Measurements from ENCODE around the gene FAM111B. TPM values are rescaled to one million over a fixed set of nuclear protein-coding genes. Genes with fewer than 3 reads are reported as not detected.
"Not testable (repeated sequence)": the region's sequence is repeated elsewhere in the genome, so short reads cannot be mapped to it uniquely, and the experiment has no call there.

The FAM111B gene
- total RNA-seq, 1 donor from 2014 or later = 1.7 TPM

DNA sequence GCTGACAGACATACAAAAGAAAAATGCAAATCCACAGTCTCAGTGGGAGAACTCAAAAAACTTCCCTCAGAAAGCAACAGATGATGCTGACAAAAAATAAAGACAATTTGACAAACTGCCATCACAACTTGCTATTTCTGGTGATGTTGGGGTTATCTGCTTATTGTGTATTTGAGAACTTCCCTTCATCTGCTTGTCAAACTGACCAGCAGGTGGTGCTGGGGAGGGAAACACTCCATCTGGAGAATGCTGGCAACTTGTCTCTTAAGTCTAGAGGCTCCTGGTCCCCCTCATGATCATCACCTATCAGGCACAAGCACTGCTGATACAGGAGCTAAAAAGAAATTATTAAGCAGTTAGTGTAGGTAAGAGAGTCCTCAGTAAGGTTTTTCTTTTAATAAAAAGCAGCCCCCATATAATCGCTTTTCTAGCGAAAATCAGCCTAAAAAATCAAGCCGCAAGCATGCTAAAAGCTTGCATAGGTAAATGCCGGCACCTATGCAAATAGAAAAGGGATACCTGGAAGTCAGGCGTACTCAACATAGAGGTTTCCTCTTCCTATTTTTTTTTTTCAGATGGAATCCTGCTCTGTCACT, 9.8 kb upstream of the FAM111B start:
- DNase-seq (ENCODE audit: low read depth) = peak; percentile 73

DNA sequence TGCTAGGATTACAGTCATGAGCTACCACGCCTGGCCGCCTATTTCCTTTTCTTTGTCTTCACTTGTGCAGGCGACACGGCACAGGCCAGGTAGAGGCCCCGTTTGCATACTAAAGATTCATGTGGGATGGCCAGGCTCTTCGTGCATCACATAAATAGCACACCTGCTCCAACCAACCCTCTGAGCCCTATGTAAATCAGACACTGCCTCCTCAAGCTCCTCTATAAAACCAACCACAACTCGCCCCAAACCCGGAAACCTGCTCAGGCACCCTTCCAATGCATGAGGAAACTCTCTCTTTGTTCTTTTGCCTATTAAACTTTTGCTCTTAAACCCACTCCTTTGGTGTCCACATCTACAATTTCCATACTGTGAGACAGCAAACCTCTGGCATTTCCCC, 9.1 kb upstream of the FAM111B start:
- not testable (repeated sequence) for DNase-seq (ENCODE audit: low read depth)

DNA sequence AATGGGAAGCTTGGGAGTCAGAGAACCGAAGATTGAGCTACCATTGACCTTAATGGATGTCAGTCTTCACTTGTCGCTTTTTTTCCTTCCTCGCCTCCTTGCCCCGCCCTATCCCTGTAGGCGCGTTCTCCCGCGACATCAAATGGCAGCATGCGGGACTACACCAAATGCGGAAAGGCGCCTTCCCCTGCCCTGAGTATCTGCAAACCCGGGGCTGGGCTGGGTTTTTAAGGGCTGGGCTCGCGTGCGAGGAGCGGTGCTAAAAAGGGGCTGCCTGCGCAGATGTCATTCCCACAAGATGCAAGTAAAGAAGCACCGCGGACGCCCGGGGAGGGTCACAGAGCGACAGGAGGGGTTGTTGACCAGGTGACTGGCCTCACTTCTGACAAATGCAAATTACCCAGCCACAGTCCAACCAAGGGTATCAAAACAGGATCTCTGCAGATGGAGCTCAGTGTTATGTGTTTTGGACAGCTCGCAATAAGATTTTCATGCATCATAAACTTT, 4.7 kb upstream of the FAM111B start:
- DNase-seq (ENCODE audit: low read depth) = peak; percentile 49

DNA sequence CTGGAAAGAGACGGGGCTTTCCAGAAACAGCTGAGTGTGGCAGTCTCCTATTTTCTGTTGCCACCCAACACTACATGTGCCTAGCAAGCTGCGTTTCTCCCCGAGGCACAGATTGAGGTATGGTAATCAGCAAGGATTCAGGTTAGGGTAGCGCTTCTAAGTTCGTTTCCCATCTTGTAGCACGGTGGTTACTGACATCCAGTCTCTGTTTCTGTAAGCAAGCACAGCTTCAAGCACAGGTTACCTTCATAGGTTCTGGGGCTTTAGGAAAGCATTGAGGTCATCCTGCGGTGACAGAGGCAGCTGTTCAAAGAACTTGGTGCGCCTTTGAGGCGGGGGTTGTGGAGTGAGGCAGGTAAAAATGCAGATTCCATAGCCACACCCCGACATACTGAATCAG, 684 bp downstream of the FAM111B start:
- DNase-seq (ENCODE audit: low read depth) = not testable (repeated sequence)

DNA sequence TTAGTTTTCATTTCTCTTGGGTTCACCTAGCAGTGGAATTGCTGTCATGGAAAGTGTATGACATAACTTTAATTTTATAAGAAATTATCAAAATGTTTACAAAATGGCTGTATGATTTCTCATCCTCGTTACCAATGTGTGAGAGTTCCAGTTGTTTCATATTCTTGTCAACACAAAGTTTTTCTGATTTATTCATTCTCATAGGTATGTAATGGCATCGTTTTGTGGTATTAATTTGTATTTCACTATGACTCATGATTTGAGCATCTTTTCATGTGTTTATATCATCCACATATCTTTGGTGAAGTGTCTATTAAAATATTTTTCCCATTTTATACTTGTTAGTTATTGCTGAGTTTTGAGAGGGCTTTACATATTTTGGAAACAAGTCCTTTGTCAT, 5.5 kb downstream of the FAM111B start:
- no peak for DNase-seq (ENCODE audit: low read depth)

DNA sequence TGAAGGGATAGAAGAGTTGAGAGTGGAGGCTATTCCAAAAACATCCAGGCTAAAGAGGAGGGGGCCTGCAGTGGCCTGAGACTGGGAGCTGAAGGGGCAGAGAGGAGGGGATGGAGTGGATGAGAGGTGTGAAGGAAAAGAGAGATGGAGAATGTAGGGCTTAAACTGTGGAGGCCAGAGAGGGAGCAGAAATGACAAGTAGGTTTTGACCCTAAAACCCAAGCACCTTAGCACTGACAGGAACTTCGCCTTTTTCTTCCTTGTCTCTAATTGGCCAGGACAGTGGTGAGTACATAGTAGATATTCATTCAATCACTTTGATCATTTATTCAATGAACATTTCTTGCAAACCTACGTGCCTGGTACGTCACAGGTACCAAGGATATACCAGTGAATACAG, 7.3 kb downstream of the FAM111B start:
- DNase-seq (ENCODE audit: low read depth) = no peak

DNA sequence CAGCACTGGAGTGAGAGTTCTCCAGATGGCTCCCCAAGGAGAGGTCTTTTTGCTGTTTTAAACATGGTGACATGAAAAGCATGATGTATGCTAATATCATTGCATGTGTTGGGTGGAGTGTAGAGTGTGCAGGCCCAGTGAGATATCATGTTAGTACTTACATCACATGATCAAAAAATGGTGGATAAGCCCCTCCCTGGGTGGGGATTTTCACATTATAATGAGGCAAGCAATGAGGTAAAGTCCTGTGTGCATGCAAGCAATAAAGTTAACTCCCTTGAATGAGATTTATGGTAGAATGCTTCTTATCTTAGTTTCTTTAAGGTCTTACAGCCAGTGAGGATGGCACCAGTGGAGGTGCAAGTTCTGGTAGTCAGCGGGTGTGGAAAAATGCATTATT, 8.5 kb downstream of the FAM111B start:
- DNase-seq (ENCODE audit: low read depth) = no peak

DNA sequence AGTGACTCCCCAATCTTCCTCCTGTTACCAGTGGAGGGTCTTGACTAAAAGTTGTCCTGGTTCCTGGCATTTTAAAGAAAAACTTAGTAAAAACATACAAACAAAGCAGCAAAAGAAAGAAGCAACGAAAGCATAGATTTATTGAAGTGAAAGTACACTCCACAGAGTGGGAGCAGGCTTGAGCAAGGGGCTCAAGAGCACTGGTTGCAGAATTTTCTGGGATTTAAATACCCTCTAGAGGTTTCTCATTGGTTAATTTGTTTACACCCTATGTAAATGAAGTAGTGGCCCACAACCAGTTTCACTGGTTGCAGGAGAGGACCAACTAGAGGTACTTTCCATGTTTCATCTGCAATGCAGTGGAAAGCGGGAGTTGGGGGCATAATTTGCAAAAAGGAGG, 10.7 kb downstream of the FAM111B start:
- DNase-seq (ENCODE audit: low read depth) = no peak

DNA sequence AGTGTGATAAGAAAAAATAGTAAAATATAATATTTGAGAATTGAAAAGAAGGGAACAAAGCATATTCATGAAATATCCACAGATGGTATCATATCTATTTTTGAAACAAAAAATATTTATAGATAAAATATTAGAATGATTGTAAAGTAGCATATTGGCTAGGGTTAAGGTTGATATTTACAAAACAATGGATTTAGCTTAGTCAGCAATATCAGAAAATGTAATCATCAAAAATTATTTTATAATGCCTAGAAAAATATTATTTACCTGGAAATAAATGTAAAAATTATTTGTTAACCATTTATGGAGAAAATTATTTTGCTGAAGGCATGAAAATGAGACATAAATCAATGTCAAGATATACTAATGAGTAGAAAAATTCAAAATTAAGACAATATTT, 12.8 kb downstream of the FAM111B start:
- DNase-seq (ENCODE audit: low read depth) = no peak

DNA sequence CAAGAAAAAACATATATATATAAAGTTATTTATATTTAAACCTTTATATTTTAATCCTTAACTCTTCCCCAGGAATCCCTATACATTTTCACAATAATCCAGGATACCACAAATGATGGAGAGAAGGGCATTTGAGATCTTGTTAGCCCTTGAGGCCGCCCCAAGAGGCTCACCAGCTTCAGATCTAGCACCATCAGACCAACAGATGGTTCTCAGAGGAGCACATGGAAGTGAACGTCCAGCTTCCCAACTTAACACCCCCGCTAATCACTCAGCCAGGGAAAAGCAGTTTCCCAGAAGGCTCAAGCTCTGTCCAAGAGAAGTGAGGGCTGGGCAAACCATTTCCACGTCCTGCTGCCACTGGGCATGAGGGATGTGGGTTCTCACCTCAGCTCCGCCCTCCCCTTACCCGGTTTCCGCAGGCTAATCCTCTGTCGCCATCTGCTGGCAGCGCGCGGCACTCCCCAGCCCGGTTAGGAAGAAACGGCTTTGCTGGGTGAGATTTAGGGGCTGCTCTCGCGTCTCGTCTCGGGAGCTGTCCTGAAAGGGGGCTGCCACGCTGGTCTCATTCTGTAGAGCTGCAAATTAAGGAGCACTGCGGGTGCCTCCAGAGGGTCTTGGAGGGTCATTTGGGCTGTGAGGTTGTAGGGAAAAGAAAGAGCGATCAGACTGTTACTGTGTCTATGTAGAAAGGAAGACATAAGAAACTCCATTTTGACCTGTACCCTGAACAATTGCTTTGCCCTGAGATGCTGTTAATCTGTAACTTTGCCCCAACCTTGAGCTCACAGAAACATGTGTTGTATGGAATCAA, 28.8 kb downstream of the FAM111B start:
- DNase-seq (ENCODE audit: low read depth) = peak; percentile 82

DNA sequence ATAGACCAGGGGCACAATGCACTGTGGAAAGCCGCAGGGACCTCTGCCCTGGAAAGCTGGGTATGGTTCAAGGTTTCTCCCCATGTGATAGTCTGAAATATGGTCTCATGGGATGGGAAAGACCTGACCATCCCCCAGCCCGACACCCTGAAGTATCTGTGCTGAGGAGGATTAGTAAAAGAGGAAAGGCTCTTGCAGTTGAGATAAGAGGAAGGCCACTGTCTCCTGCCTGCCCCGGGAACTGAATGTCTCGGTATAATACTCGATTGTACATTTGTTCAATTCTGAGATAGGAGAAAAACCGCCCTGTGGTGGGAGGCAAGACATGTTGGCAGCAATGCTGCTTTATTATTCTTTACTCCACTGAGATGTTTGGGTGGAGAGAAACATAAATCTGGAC, 29.5 kb downstream of the FAM111B start:
- DNase-seq (ENCODE audit: low read depth) = not testable (repeated sequence)

DNA sequence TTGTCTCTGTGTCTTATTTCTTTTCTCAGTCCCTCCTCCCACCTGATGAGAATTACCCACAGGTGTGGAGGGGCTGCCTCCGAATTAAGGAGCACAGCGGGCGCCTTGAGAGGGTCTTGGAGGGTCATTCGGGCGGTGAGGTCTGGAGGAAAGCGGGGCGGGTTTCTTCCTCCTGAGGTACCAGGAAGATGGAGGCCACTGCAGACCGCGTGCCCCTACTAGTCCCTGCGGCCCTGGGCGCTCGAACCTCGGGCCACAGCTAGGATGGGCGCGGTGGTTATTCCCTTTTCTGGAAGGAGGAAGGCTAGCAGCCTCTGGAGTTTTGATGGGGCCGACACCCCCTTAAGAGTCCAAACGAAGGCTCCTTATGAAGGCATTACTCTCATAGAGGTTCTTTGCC, 30.2 kb downstream of the FAM111B start:
- no peak for DNase-seq (ENCODE audit: low read depth)

DNA sequence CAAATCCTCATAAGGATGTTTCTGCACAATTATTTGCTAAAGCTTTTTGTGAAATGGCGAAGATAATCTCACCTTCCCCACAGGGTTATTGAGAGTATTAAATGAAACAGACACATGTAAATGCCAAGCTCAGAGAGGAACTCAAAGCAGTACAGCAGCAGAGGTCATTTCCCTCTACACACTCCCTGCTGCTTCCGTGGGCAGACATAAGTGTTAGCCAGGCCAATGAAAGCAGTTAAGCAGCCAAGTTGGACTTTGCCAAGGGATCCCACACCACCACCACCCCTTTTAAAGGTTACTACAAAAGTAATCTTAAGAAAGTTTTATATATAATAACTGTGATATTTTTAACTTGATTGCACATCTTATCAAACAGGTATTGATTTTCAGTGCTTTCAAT, 31.6 kb downstream of the FAM111B start:
- DNase-seq (ENCODE audit: low read depth) = no peak

DNA sequence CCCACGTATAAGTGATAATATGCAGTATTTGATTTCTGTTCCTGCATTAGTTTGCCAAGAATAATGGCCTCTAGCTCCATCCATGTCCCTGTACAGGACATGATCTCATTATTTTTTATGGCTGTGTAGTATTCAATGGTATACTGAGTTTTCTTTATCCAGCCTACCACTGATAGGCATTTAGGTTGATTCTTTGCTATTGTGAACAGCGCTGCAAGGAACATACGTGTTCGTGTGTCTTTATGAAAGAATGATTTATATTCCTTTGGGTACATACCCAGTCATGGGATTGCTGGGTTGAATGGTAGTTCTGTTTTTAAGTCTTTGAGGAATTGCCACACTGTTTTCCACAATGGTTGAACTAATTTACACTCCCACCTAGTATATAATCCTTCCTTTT, 34.2 kb downstream of the FAM111B start:
- DNase-seq (ENCODE audit: low read depth) = no peak

DNA sequence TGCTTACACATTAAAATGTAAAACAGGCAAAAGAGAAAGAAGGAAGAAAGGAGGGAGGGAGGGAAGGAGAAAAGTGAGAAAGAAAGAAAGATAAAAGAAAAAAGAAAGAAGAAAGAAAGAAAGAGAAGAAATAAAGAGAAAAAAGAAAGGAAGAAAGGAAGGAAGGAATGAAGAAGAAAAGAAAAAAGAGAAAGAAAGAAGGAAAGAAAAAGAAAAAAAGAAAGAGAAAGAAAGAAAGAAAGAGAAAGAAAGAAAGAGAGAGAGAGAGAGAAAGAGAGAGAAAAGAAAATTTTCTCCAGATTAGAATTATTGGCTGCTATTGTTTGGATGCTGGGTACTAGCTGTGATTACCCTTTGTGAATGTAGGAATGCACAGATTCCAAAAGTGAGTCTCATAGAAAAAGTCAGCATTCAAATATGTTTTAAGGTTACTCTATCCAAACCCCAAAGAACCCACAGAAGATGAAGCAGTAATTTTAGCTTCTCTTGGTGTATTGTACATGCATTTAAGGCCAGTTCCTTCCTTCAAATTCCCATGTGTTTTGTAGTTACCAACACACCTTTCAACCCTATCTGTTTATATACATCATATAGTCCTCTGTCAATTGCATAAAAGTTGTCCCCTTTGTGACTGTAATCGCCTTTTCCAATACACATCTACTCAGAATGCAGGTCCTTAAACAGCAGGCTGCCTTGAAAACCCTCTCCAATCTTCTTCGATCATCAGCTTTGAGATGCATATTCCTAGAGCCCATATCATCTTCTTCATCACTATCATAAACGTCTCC, 34.8 kb downstream of the FAM111B start:
- peak; percentile 3 for DNase-seq (ENCODE audit: low read depth)

DNA sequence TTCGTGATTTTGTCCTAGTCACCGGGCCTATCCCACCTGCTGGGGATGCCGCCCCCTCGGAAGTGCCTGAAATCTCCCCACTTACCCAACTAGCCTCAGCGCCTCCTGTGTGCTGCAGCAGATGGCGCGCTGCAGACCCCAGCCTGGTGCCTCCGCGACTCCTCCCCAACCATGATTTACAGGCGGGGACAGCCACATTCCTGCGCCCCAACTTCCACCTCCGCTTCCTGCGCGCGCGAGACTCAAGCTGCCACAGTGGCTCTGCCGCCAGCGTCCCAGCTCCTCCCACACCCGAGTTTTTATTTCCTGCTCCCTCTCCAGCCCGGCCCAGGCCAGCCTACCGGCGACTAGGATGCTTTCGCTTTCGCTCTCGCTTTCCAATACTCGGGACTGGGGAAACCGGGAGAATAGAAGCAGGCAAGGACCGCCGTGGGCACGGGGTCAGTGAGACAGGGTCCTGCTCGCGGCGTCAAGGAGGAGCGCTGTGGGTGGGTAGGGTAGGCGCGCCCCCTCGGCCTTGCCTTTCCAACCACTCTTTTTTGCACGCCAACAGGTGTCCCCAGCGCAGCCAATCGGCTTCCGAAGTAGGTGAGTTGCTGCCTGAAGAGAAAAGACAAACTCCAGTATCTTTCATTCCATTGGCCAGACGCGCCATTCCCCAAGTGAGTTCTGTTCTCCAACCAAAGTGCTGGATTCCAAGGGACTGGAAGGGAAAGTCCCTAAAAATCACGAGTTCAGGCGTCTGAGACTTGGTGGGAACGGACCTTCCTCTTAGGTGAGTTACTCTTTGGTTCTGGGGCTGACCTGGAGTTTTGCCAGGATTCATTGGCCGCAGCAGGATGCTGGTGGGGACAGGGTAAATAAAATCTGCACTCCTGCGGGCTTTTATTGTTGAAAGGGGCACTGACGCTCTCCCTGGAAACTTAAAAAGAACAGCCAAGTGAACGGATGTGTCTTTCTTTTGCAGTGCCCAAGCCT, 35.8 kb downstream of the FAM111B start, which contains the start of gene FAM111A:
Gene FAM111A, plus strand, starts transcription at position 327 of the 978 bp plus-strand sequence. CDS start 6,017 bp downstream, outside the sequence.
- DNase-seq (ENCODE audit: low read depth) = peak; percentile 86

DNA sequence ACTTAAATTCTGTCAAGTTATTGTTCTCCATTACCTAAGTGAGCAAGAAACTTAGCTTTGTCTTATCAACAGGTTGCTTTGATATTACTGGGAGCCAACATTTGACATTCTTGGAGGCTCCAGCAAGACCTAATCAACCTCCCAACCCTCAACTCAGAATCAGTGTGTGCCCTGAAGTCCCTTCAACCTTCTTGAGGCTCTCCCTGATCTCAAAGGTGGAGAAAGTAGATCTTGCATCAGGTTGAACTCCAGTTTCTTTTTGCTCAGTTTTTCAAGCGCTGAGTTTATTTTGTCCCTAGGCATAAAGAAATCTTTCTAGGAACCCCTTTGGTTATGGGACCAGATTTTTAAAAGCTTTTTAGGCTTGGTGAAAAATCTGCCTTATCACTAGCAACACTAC, 37.1 kb downstream of the FAM111B start:
- DNase-seq (ENCODE audit: low read depth) = no peak

DNA sequence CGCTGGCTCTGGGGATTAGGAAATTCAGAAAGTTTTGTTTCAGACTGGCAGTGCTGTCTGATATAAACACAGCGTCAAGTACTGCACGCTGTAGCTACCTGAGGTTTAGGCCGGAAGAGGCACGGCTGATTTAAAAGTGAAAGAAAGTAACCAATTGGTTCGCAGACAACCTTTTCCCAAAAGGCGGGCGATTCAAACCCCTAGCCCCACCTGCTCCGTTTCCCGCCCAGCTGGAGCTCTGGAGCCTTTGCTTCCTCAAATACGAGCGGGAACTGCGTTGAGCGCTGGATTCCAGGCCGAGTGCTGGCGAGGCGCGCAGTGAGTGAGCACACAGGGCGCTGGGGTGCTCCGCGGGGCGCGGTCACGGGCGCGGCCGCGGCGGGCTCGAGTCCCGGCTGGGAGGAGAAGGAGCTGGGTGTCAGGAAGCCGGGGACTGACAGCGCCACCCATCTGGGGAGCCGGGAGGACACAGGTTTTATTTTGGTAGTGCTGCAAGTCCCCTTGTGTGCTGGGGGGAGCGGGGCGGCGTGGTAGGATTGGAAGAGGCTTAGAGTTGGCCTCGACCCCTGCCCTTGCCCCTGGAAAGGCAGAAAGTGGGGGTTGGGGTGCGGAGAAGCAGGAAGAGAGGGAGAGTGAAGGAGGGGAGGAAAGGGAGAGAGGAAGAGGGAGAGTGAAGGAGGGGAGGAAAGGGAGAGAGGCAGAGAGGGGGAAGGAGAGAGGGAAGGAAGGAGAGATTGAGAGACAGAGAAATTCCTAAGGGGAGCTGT, 37.7 kb downstream of the FAM111B start:
- DNase-seq (ENCODE audit: low read depth) = peak; percentile 87

DNA sequence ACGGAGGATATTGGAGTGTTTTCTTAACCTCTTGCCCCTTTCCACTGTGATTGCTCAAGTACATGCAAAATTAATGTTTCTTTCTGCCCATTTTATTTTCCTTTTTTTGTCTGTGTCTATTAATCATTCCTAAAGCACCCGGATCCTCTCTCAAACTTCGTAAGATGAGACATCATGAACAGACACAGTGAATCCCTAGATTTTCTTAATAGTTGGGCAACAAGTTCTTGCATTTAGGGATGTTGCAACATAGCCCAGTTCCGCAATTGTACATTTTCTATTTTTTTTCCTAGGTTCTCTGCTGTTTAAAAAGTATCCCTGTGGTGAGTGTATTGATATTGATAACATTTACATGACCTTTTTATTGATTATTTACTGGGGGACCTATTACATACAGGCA, 38.5 kb downstream of the FAM111B start:
- peak; percentile 10 for DNase-seq (ENCODE audit: low read depth)

DNA sequence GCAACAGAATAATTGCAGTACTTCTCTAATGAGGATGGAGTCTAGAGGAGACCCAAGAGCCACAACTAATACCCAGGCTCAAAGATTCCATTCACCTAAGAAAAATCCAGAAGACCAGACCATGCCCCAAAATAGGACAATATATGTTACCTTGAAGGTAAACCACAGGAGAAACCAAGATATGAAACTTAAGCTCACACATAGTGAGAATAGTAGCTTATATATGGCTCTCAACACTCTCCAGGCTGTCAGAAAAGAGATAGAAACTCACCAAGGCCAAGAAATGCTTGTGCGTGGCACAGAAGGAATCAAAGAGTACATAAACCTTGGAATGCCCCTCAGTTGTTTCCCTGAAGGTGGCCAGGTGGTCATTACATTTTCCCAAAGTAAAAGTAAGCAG, 44.7 kb downstream of the FAM111B start:
- DNase-seq (ENCODE audit: low read depth) = no peak

All from myocyte (in vitro differentiated cells).